Astrocyte of the cerebellum (primary cell): Measurements from ENCODE around the gene DIS3L2.

Experiments
- DNase-seq: peaks from one replicate; pipeline ENCODE4 v3.0.0-alpha.2; 2011; ENCODE audit warnings: low read depth
- H3K4me3 ChIP-seq: 2 replicates; pipeline ENCODE4 v1.5.1; 2011; ENCODE audit warnings: mild to moderate bottlenecking, low read depth, low read length, moderate library complexity
- CTCF ChIP-seq: IDR thresholded peaks from 2 replicates; pipeline ENCODE4 v1.5.1; 2012; ENCODE audit warnings: low read length, low read depth, moderate library complexity, mild to moderate bottlenecking; ENCODE audit errors: missing control alignments
- in situ Hi-C: cut with HindIII; loops from 2 replicates; pipeline ENCODE4 v1.10.0; 2017; ENCODE audit warnings: low sequenced_read_pairs

DIS3L2 gene

GRCh38 chr2:232058931-232059330 is 97.4 kb downstream of the DIS3L2 start:
- in situ Hi-C loops, result no loop called here
- no peak for DNase-seq
- no peak overlapping the region for H3K4me3 ChIP-seq
- TF ChIP-seq CTCF, result no peak

- DNase-seq, result no peak
- TF ChIP-seq CTCF, result no peak
- in situ Hi-C loops, result no loop called here
- no peak overlapping the region for H3K4me3 ChIP-seq
Observed at GRCh38 chr2:232061265-232061664, 99.8 kb downstream of the DIS3L2 start.

- DNase-seq, result no peak
- TF ChIP-seq CTCF, result no peak
- in situ Hi-C loops, result no loop called here
- H3K4me3 ChIP-seq, result no peak overlapping the region
Observed at GRCh38 chr2:232073026-232073425, 111.5 kb downstream of the DIS3L2 start.

- H3K4me3 ChIP-seq, result no peak overlapping the region
- no peak for DNase-seq
- TF ChIP-seq CTCF, result no peak
- in situ Hi-C loops, result no loop called here
Observed at GRCh38 chr2:232073699-232074098, 112.2 kb downstream of the DIS3L2 start.

- no peak overlapping the region for H3K4me3 ChIP-seq
- DNase-seq, result no peak
- TF ChIP-seq CTCF, result no peak
- in situ Hi-C loops, result no loop called here
Observed at GRCh38 chr2:232075080-232075479, 113.6 kb downstream of the DIS3L2 start.

- no peak for DNase-seq
- no peak overlapping the region for H3K4me3 ChIP-seq
- TF ChIP-seq CTCF, result no peak
- in situ Hi-C loops, result no loop called here
Observed at GRCh38 chr2:232075859-232076258, 114.3 kb downstream of the DIS3L2 start.

GRCh38 chr2:232076272-232076671 is 114.8 kb downstream of the DIS3L2 start:
- no peak for DNase-seq
- in situ Hi-C loops, result no loop called here
- no peak overlapping the region for H3K4me3 ChIP-seq
- no peak for TF ChIP-seq CTCF
